K562 (cell line): ENCODE data around the gene F12. TPM values are rescaled to one million over a fixed set of nuclear protein-coding genes. Genes with fewer than 3 reads are reported as not detected.

Source experiments
- ATAC-seq: fragments of 200-7000 bp; cut with Tn5 transposase; 3 replicates; pipeline ENCODE4 v1.9.1; 2020; ENCODE audit warnings: moderate library complexity
- BruUV-seq: library from RNA; stranded (reverse); fragments of 400-500 nt; replicated peaks from 2 replicates; lab custom pipeline; 2021; lab: Mats Ljungman, UMichigan
- CTCF ChIA-PET: fragments of 300-600 bp; formaldehyde crosslinking; extraction: SDS; loops from one replicate; lab custom pipeline; 2021; ENCODE audit warnings: low intra/inter-chr PET ratio; lab: Yijun Ruan, JAX
- POLR2A ChIA-PET: fragments of 300-600, 350-650 bp; sonication (Branson Sonifier 250); formaldehyde crosslinking; extraction: SDS; loops from one replicate; lab custom pipeline; 2021; ENCODE audit warnings: antibody characterized with exemption, inconsistent platforms; lab: Yijun Ruan, JAX
- DNase-seq, 4 experiments: peaks; one replicate each; pipeline versions ENCODE4 v3.0.0 to v3.0.0-alpha.2; 2011 to 2018; ENCODE audit warnings: low spot score in 3 of 4, mixed read lengths in 3 of 4; ENCODE audit errors: extremely low read depth in 1 of 4
- FAIRE-seq: peaks from 2 replicates; lab custom pipeline; 2011; peaks lifted over from hg19 to GRCh38; lab: Jason Lieb, UNC
- H2AFZ ChIP-seq: 2 replicates; pipeline ENCODE4 v1.6.0; 2011; ENCODE audit warnings: low read depth, low read length, control low read depth, inconsistent platforms
- H3K27ac ChIP-seq: fragments of 200-600 bp; 3 replicates; pipeline ENCODE4 v1.8.0; 2011; ENCODE audit warnings: low read depth, mild to moderate bottlenecking, control low read depth, inconsistent platforms, low read length, moderate library complexity, mixed read lengths; ENCODE audit errors: extremely low read depth
- H3K27me3 ChIP-seq, 2 experiments: fragments of 300-600 bp in 1 of 2; 2 replicates in 1 of 2; 3 replicates in 1 of 2; pipeline versions ENCODE4 v1.6.0 to v1.8.0; 2011; ENCODE audit warnings: inconsistent platforms in 2 of 2, low read length in 2 of 2, mild to moderate bottlenecking in 1 of 2, mixed read lengths in 1 of 2, moderate library complexity in 1 of 2; ENCODE audit not compliant: control insufficient read depth in 2 of 2, insufficient read depth in 2 of 2
- H3K36me3 ChIP-seq: fragments of 300-600 bp; 3 replicates; pipeline ENCODE4 v1.8.0; 2011; ENCODE audit warnings: mild to moderate bottlenecking, low read length, inconsistent platforms; ENCODE audit not compliant: control insufficient read depth, insufficient read depth
- H3K4me1 ChIP-seq, 2 experiments: fragments of 200-600 bp in 1 of 2; replicated peaks in 1 of 2; 2 replicates in 1 of 2; 3 replicates in 1 of 2; pipeline versions ENCODE4 v1.5.1 to v1.8.0; 2011; ENCODE audit warnings: inconsistent platforms in 2 of 2, low read length in 2 of 2, mild to moderate bottlenecking in 1 of 2, mixed read lengths in 1 of 2, moderate library complexity in 1 of 2; ENCODE audit not compliant: control insufficient read depth in 2 of 2, insufficient read depth in 2 of 2
- H3K4me2 ChIP-seq: 2 replicates; pipeline ENCODE4 v1.6.1; 2011; ENCODE audit warnings: low read length, control low read depth, inconsistent platforms, mixed read lengths; ENCODE audit not compliant: insufficient read depth
- H3K4me3 ChIP-seq: fragments of 200-600 bp; sonication (generic), shearing (Covaris generic); 2 replicates; pipeline ENCODE4 v1.5.1; 2016; ENCODE audit warnings: control low read depth, inconsistent platforms
- H3K79me2 ChIP-seq: fragments of 200-600 bp; 3 replicates; pipeline ENCODE4 v1.8.0; 2011; ENCODE audit warnings: low read length, inconsistent platforms; ENCODE audit not compliant: control insufficient read depth, insufficient read depth
- H3K9ac ChIP-seq, 2 experiments: 2 replicates each; pipeline versions ENCODE4 v1.6.0 to v1.6.1; 2011; ENCODE audit warnings: low read depth in 2 of 2, low read length in 2 of 2, control low read depth in 1 of 2, inconsistent platforms in 1 of 2, mild to moderate bottlenecking in 1 of 2, mixed read lengths in 1 of 2; ENCODE audit not compliant: insufficient read depth in 1 of 2
- H3K9me1 ChIP-seq: one replicate; pipeline ENCODE4 v1.6.0; 2011; ENCODE audit warnings: inconsistent platforms, mild to moderate bottlenecking, low read length, moderate library complexity; ENCODE audit not compliant: control insufficient read depth, insufficient read depth
- H3K9me3 ChIP-seq: replicated peaks from 2 replicates; pipeline ENCODE4 v1.5.1; 2011; ENCODE audit warnings: low read depth, low read length, inconsistent platforms; ENCODE audit not compliant: control insufficient read depth, insufficient read depth
- H4K20me1 ChIP-seq: replicated peaks from 2 replicates; pipeline ENCODE4 v1.6.1; 2011; ENCODE audit warnings: low read length, inconsistent platforms, mixed read lengths; ENCODE audit not compliant: control insufficient read depth, insufficient read depth
- CBX5 ChIP-seq: IDR thresholded peaks from 2 replicates; pipeline ENCODE4 v1.6.1; 2014; ENCODE audit warnings: low read depth, borderline replicate concordance
- CC2D1A ChIP-seq: fragments of 450-650 bp; IDR thresholded peaks from 2 replicates; pipeline ENCODE4 v1.6.1; 2017; ENCODE audit warnings: mild to moderate bottlenecking
- ETS2 ChIP-seq: IDR thresholded peaks from 2 replicates; pipeline ENCODE4 v1.6.1; 2016; ENCODE audit warnings: borderline replicate concordance, missing genetic modification characterization, mild to moderate bottlenecking, moderate library complexity, missing compliant biosample characterization; ENCODE audit not compliant: poor library complexity, severe bottlenecking
- NR2C1 ChIP-seq, 2 experiments: fragments of 450-650 bp; IDR thresholded peaks; 2 replicates each; pipeline ENCODE4 v1.6.1; 2017; ENCODE audit warnings: mild to moderate bottlenecking in 2 of 2, antibody characterized with exemption in 1 of 2, inconsistent platforms in 1 of 2, missing compliant biosample characterization in 1 of 2, missing genetic modification characterization in 1 of 2
- SPI1 ChIP-seq: IDR thresholded peaks from 2 replicates; pipeline ENCODE4 v1.6.1; 2011; ENCODE audit warnings: low read depth, low read length, control low read depth, borderline replicate concordance
- ZNF354B ChIP-seq: fragments of 250-450 bp; sonication (Bioruptor Pico); IDR thresholded peaks from 2 replicates; pipeline ENCODE4 v1.4.0; 2020
- WGBS: fragments of 100-300 bp; shearing (Covaris generic); methylation state at CpG from one replicate; pipeline ENCODE4 v1.1.6; 2016; ENCODE audit warnings: low coverage, mixed read lengths; ENCODE audit not compliant: insufficient coverage; ENCODE audit errors: missing lambda C conversion rate; 5-methylcytosine and 5-hydroxymethylcytosine counted together
- in situ Hi-C: fragments of 300-500 bp; cut with MboI; formaldehyde crosslinking; loops from 4 replicates; pipeline ENCODE4 v1.15.0; 2018; ENCODE audit warnings: inconsistent platforms, mixed read lengths
- intact Hi-C: fragments of 100-400 bp; cut with micrococcal nuclease; formaldehyde crosslinking; loops from 2 replicates; pipeline ENCODE4 v1.14.2; 2022
- polyA plus RNA-seq, 8 experiments: library from polyadenylated mRNA; depleted of rRNA in 4 of 8; stranded (reverse) in 5 of 8; unstranded in 3 of 8; fragments of >200 nt; fragmentation: Nextera tagmentation in 2 of 8; fragmentation: Illumina TruSeq in 1 of 8; extraction: Ambion mirVana in 2 of 8; extraction: Trizol in 1 of 8; gene quantifications; 2 replicates each; pipeline versions ENCODE4 v1.2.1 to v1.2.3, GENCODE V29; 2011 to 2014; ENCODE audit warnings: inconsistent platforms in 1 of 8, missing spikeins in 1 of 8
- total RNA-seq, 7 experiments: library from RNA; depleted of rRNA in 6 of 7; stranded (reverse); fragments of >200 nt in 6 of 7; fragmentation: Illumina TruSeq in 2 of 7; extraction: Trizol in 2 of 7; gene quantifications; 2 replicates each; pipeline versions ENCODE4 v1.2.1 to v1.2.3, GENCODE V29; 2011 to 2021; ENCODE audit warnings: low replicate concordance in 1 of 7

Gene F12
- total and polyA plus RNA-seq, 9 of the 15 experiments (the other 6 are each of a cell fraction or from before 2014, with no cell fraction given) = 0.59 to 18.3 (median 3.6) TPM

GRCh38 chr5:177410575-177410974, 1.2 kb upstream of the F12 start:
- H3K79me2 ChIP-seq = no peaks in the 10 kb centered on the region
- no peaks in the 10 kb centered on the region for H3K27me3 ChIP-seq
- ATAC-seq = no peak
- no peaks in the 10 kb centered on the region for H4K20me1 ChIP-seq
- no peaks in the 10 kb centered on the region for H3K9me1 ChIP-seq
- no peak overlapping the region for H2AFZ ChIP-seq
- no peak overlapping the region for H3K27ac ChIP-seq
- intact Hi-C loops = no loop called here
- peaks cover 0 to 5% of the 10 kb centered on the region in 2 experiments; a peak in 4 of 5 replicates for H3K4me1 ChIP-seq
- no peaks in the 10 kb centered on the region for H3K36me3 ChIP-seq
- no peak for FAIRE-seq
- WGBS = 42% methylated on average over 3 of the region's 3 CpGs
- DNase-seq = no peak
- no peak for TF ChIP-seq CC2D1A
- no peak for TF ChIP-seq CBX5
- no peak for TF ChIP-seq NR2C1 (IDR thresholded peaks at IDR 0.05)
- TF ChIP-seq NR2C1 (tag; IDR thresholded peaks at IDR 0.05) = no peak
- no peak for TF ChIP-seq ETS2
- H3K9ac ChIP-seq = no peak overlapping the region
- ChIA-PET POLR2A (no interaction called here), CTCF (no interaction called here)
- H3K4me3 ChIP-seq = no peak overlapping the region
- no TSS peak for BruUV-seq
- in situ Hi-C loops = no loop called here
- no peak overlapping the region for H3K4me2 ChIP-seq
- no peaks in the 10 kb centered on the region for H3K9me3 ChIP-seq

- Histone ChIP-seq H3K4me1 (peaks cover 10 to 39% of the 10 kb centered on the region in 2 experiments), H3K4me2 (no peak overlapping the region), H3K4me3 (no peak overlapping the region), H3K36me3 (no peaks in the 10 kb centered on the region), H3K9me3 (no peaks in the 10 kb centered on the region), H2AFZ (no peak overlapping the region), H3K27me3 (no peaks in the 10 kb centered on the region), H3K27ac (no peak overlapping the region), H3K79me2 (peaks cover 4% of the 10 kb centered on the region; the same call in 1 of the 3 replicates), H4K20me1 (no peaks in the 10 kb centered on the region), H3K9me1 (no peaks in the 10 kb centered on the region), H3K9ac (peak overlapping the region in 1 of 2 experiments; percentile 92; a peak in 1 of 4 replicates)
- CTCF ChIA-PET = interaction anchor here (4.0 kb wide), 1 partner anchor 49 kb away, joined by 107 read pairs; no protein-coding TSS in a partner anchor
- TF ChIP-seq ZNF354B (CRISPR knock-in tag) = no peak
- TF ChIP-seq SPI1 = peak; percentile 38; the same call in 1 of the 2 replicates
- 82% methylated on average over 5 of the region's 5 CpGs for WGBS
- intact Hi-C loops = loop anchor here (2.0 kb wide), 1 partner anchor 95 kb away; no protein-coding TSS in a partner anchor
- DNase-seq (no peak), FAIRE-seq (no peak), ATAC-seq (no peak)
- no TSS peak for BruUV-seq
- in situ Hi-C loops = no loop called here
- POLR2A ChIA-PET = interaction anchor here (0.6 to 2.2 kb wide), 7 partner anchors 9 to 49 kb away, joined by 3 to 15 read pairs (median 5); no protein-coding TSS in a partner anchor
Observed at GRCh38 chr5:177405805-177406204, 3.6 kb downstream of the F12 start.
